Coronary artery (tissue), 2 donors: Measurements from ENCODE around the gene MMP2.

Experiments used
- DNase-seq: peaks from one replicate; pipeline ENCODE4 v3.0.0-alpha.2; 2017; ENCODE audit warnings: low spot score
- H3K27ac ChIP-seq, 2 donors: fragments of 200-600 bp; sonication (generic); one replicate each; pipeline ENCODE4 v1.5.1; 2016 to 2019
- H3K4me3 ChIP-seq: fragments of 200-600 bp; sonication (generic); 2 replicates; pipeline ENCODE4 v1.5.1; 2016; ENCODE audit warnings: mild to moderate bottlenecking, moderate library complexity
- TF ChIP-seq, protein P1 (sequence below): fragments of 200-600 bp; sonication (generic); IDR thresholded peaks from one replicate; pipeline ENCODE4 v1.5.1; 2019; ENCODE audit warnings: antibody characterized with exemption

The MMP2 gene

DNA sequence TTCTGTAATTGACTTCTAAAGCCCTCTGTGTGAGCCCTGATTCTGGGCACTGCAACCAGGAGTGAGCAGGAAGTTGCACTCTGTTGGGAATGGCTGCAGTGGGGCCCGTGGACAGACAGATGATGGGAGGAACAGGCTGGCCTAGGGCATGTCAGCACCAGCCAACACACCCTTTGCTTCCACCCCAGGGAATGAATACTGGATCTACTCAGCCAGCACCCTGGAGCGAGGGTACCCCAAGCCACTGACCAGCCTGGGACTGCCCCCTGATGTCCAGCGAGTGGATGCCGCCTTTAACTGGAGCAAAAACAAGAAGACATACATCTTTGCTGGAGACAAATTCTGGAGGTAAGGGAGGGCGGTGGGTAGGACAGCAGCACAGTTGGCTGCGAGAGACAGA lies 19.1 kb downstream of the MMP2 start:
- TF ChIP-seq, protein P1, sequence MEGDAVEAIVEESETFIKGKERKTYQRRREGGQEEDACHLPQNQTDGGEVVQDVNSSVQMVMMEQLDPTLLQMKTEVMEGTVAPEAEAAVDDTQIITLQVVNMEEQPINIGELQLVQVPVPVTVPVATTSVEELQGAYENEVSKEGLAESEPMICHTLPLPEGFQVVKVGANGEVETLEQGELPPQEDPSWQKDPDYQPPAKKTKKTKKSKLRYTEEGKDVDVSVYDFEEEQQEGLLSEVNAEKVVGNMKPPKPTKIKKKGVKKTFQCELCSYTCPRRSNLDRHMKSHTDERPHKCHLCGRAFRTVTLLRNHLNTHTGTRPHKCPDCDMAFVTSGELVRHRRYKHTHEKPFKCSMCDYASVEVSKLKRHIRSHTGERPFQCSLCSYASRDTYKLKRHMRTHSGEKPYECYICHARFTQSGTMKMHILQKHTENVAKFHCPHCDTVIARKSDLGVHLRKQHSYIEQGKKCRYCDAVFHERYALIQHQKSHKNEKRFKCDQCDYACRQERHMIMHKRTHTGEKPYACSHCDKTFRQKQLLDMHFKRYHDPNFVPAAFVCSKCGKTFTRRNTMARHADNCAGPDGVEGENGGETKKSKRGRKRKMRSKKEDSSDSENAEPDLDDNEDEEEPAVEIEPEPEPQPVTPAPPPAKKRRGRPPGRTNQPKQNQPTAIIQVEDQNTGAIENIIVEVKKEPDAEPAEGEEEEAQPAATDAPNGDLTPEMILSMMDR, result no peak
- Histone ChIP-seq H3K27ac (peak overlapping the region in 1 of 2 donors; percentile 22), H3K4me3 (no peak overlapping the region)
- DNase-seq, result no peak

DNA sequence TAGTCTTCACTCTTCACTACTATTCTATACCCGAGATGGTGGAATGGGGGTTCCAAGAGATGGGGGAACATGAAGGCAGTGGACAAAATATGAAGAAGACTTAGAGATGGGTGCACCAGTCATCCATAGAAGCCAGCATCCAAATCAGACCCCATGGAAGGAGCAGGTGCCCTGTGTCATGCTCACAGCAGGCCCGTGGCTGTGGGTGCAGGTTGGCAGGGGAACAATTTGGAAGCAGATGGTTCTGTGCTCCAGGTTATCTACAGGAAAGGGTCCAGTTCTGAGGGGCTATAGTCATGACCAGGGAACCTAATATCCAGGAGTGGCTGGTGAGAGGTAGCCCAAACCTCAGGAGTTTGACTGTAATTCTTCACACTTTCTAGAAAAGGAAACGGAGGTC lies 20.3 kb downstream of the MMP2 start:
- Histone ChIP-seq H3K4me3 (no peak overlapping the region), H3K27ac (peak overlapping the region; percentile 42 to 78)
- no peak for DNase-seq
- TF ChIP-seq, protein P1, result no peak

DNA sequence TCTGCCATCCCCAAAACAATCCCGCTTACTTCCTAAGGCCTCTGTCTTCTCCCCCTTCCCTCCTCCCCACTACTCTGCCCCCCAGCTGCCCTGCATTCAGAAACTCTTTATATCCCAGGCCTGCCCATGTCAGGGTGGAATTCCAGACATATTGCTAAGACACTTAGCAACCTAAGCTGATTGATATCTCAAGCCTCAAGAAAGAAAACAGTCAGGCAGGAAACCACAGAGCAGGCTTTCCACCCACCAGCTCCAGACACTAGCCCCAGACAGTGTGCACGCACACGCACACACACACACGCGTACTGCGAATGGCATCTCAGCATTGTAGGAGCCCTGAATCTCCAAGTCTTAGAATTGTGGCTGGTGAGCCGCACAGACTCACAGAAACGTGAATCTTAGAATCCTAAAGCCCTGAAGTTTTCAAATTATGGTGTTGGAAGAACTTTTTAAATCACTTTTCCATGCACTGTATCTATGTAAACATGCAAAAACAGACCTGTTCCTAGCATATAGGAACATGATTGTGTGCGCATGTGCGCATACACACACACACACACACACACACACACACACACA lies 21.0 kb downstream of the MMP2 start:
- no peak for DNase-seq
- no peak overlapping the region for H3K4me3 ChIP-seq
- TF ChIP-seq, protein P1, result no peak
- H3K27ac ChIP-seq, result peak overlapping the region; percentile 42 to 78

DNA sequence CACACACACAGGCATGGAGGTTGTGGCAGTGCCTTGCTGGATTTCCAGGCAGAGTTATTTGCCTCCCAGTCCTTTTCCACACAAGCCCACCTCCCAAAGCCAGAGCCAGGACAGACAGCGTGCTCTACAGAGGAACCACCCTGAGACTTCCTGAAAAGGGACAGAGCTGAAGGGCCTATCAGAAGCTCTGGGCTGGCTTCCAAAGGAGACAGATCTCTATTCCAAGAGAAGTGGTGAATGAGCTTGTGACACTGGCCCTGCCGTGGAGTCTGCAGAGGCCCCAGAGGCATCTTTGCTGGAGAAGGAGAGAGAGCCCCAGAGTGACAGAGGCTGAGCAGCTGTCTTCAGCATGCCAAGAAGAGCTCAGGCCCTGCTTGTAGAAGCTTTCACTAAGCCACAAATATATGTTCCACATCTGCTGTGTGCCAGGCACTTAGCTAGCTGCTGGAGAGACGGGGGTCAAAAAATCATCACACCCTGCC lies 21.6 kb downstream of the MMP2 start:
- TF ChIP-seq, protein P1, result no peak
- H3K27ac ChIP-seq, result peak overlapping the region; percentile 13 to 78
- no peak for DNase-seq

DNA sequence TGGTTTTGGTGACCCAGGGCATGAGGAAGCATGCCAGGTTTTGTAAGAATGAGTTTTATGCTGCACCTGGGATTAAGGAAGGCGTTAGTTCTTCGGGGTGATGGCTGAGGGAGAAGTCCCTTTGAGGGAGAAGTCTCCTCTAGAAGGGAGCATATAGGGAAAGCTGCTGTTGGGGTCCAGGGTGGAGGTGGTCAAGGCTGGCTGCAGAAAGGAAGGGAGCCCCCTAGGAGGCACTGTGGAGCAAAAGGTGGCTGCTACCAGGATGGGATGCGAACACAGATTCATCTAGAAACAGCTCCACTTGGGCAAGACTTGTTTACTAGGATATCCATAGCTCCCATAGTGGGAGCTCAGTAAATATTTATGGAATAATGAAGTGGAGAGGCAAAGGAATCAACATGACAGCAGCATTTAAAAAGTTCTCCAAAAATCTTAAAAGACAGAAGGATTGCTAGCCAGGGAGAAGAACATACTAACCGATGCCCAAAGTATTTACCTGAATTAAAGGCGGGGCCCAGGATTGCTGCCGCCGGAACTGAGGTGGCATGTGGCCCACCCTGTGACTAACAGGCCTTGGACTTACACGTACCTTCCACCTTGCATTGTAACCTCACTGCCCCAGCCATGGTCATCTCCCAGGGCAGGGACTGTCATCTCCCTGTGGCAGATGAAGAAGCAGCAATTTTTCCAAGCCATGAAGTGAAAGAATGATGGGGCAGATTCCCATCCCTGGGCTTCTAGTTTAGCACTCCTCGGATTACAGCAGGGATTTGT lies 22.7 kb downstream of the MMP2 start:
- no peak overlapping the region for H3K27ac ChIP-seq
- no peak overlapping the region for H3K4me3 ChIP-seq
- no peak for DNase-seq
- TF ChIP-seq, protein P1, result no peak

More for the DNA sequence above, 21.6 kb downstream of the MMP2 start:
- H3K4me3 ChIP-seq, result no peak overlapping the region

DNA sequence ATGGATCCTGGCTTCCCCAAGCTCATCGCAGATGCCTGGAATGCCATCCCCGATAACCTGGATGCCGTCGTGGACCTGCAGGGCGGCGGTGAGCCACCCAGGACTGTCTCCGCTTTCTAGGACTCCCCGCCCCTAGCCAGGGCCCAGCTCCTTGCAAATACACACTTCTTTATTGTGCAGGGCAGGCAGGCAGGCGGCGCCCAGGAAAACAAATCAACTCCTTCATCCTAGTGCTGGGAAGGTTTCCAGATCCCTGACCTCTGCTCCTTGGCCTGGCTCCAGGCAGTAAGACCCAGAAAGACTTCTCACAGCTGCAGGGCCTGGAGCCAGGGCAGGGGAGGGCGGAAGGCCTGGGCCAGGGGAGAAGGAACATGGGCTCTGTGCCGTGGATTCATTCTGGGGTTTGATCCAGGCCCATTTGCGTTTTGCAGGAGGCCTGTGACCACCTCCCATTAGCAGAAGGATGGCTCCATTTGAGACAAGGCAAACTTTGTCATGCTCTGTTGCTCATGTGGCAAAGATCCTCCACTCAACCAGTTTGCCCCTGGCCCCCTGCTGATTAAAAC lies 23.9 kb downstream of the MMP2 start:
- TF ChIP-seq, protein P1, result no peak
- peak; percentile 91 for DNase-seq
- Histone ChIP-seq H3K4me3 (no peak overlapping the region), H3K27ac (peak overlapping the region; percentile 48 to 60)
